ENCODE measurements around the gene MYOZ3. TPM values are rescaled to one million over a fixed set of nuclear protein-coding genes. Genes with fewer than 3 reads are reported as not detected.
A peak's percentile ranks its signal among the peaks of the same experiment; 100 is the strongest.

MYOZ3 gene
- total and polyA plus RNA-seq, 2 of the 8 experiments (the other 6 are each of a cell fraction or from before 2014, with no cell fraction given) = 9.6 to 19.1 TPM

- Histone ChIP-seq H2AK5ac (ENCODE audit: low read depth, low read length) (no peak overlapping the region), H2BK12ac (ENCODE audit: low read depth, low read length) (peak overlapping the region; percentile 41; the same call in 1 of the 2 replicates), H2BK15ac (ENCODE audit: low read length) (no peak overlapping the region), H3K27me3 (replicated peaks in 1 of 4; ENCODE audit: control insufficient read depth in 3 of 4, extremely low read depth in 1 of 4, insufficient read depth in 3 of 4, low read length in 3 of 4) (no peaks in the 10 kb centered on the region), H3K36me3 (ENCODE audit: control insufficient read depth in 2 of 4, insufficient read depth in 4 of 4, low read length in 3 of 4) (no peaks in the 10 kb centered on the region), H3K14ac (ENCODE audit: insufficient read length) (no peak overlapping the region), H3K9ac (replicated peaks in 1 of 4; ENCODE audit: extremely low read depth in 1 of 4, low read depth in 3 of 4, low read length in 3 of 4) (no peak overlapping the region), H2BK5ac (ENCODE audit: low read depth, low read length) (no peak overlapping the region), H3K23me2 (ENCODE audit: low read depth, low read length) (no peaks in the 10 kb centered on the region), H2BK120ac (replicated peaks; ENCODE audit: low read depth, low read length) (no peak overlapping the region), H3K4me2 (ENCODE audit: insufficient read depth in 1 of 2, low read depth in 2 of 2, low read length in 2 of 2) (no peak overlapping the region), H4K91ac (replicated peaks; ENCODE audit: insufficient read length, low read length) (no peak overlapping the region), H3K4me1 (replicated peaks in 1 of 4; ENCODE audit: control insufficient read depth in 3 of 4, insufficient read depth in 4 of 4, low read length in 3 of 4) (peaks cover 0 to 22% (median 13%) of the 10 kb centered on the region in 4 experiments; a peak in 5 of 7 replicates), H2BK20ac (ENCODE audit: low read length) (no peak overlapping the region), H3K27ac (ENCODE audit: low read depth, low read length) (no peak overlapping the region), H3K23ac (ENCODE audit: insufficient read length) (no peak overlapping the region), H4K20me1 (replicated peaks in 1 of 2; ENCODE audit: control insufficient read depth in 1 of 2, insufficient read depth in 2 of 2, low read length in 2 of 2) (no peaks in the 10 kb centered on the region), H4K5ac (ENCODE audit: insufficient read length, low read depth, low read length) (peak overlapping the region; percentile 14), H3K18ac (ENCODE audit: extremely low read depth, low read length) (peak overlapping the region; percentile 4; the same call in 1 of the 2 replicates), H3K79me1 (ENCODE audit: low read depth, low read length) (no peaks in the 10 kb centered on the region), H3K56ac (replicated peaks; ENCODE audit: insufficient read length, low read depth, low read length) (no peak overlapping the region), H3K4ac (replicated peaks; ENCODE audit: insufficient read length, low read depth, low read length) (no peak overlapping the region), H3K79me2 (ENCODE audit: control insufficient read depth in 1 of 2, insufficient read depth in 2 of 2, low read length in 2 of 2) (no peaks in the 10 kb centered on the region), H3K4me3 (ENCODE audit: extremely low read depth in 1 of 4, insufficient read depth in 2 of 4, low read depth in 3 of 4, low read length in 4 of 4) (no peak overlapping the region), H3K9me3 (ENCODE audit: insufficient read depth in 2 of 2, low read depth in 1 of 2, low read length in 1 of 2) (no peaks in the 10 kb centered on the region), H4K8ac (ENCODE audit: extremely low read depth, insufficient read depth, low read length) (no peak overlapping the region; the same call in 1 of the 2 replicates), H2AFZ (ENCODE audit: low read length) (no peak overlapping the region)
- DNase-seq (ENCODE audit: low read depth in 1 of 2, low spot score in 2 of 2) = no peak
- FAIRE-seq = no peak
- POLR2A ChIA-PET (ENCODE audit: partially characterized antibody) = interaction anchor here (1.0 to 1.3 kb wide), 4 partner anchors 10 to 62 kb away, joined by 3 to 4 read pairs (median 3); partner anchors contain the start of gene RBM22
- TF ChIP-seq ASH2L (IDR thresholded peaks at IDR 0.05; ENCODE audit: low read length) (no peak), GTF2F1 (IDR thresholded peaks at IDR 0.05; ENCODE audit: borderline replicate concordance, low read depth, low read length) (no peak), HDAC6 (IDR thresholded peaks at IDR 0.05; ENCODE audit: low read depth, low read length) (no peak), YY1 (IDR thresholded peaks at IDR 0.05; ENCODE audit: low read depth, low read length) (no peak)
- CTCF ChIA-PET (ENCODE audit: partially characterized antibody) = interaction anchor here (0.8 to 18.4 kb wide), 10 partner anchors 10 to 182 kb away, joined by 3 to 247 read pairs (median 6); partner anchors contain the start of gene MYOZ3
- WGBS, 2 experiments (ENCODE audit: extremely low coverage in 1 of 2, insufficient coverage in 1 of 2, insufficient read length in 1 of 2, insufficient replicate concordance in 2 of 2, low coverage in 1 of 2, low lambda C conversion rate in 2 of 2, missing lambda C conversion rate in 1 of 2) = 85% methylated on average over 6 of the region's 6 CpGs; no CpG with 5 or more reads in 1 of the 2 experiments
These were observed 22.3 kb upstream of the MYOZ3 start for GRCh38 chr5:150638488-150639376.
